GM19240 (cell line): ENCODE data around the gene RLBP1.

Source experiments
- DNase-seq: peaks from one replicate; pipeline ENCODE4 v3.0.0; 2011; ENCODE audit warnings: low spot score; ENCODE audit not compliant: insufficient read length

Gene RLBP1

GRCh38 chr15:89206908-89207331 lies 14.5 kb downstream of the RLBP1 start:
- DNase-seq, result peak; percentile 72

- no peak for DNase-seq
Measured at GRCh38 chr15:89205991-89206585, 15.3 kb downstream of the RLBP1 start.

- DNase-seq, result no peak
Measured at GRCh38 chr15:89203705-89204273, 17.6 kb downstream of the RLBP1 start.

GRCh38 chr15:89201465-89202005 lies 19.8 kb downstream of the RLBP1 start:
- DNase-seq, result no peak

GRCh38 chr15:89200182-89200581 lies 21.2 kb downstream of the RLBP1 start:
- no peak for DNase-seq

- no peak for DNase-seq
Measured at GRCh38 chr15:89199746-89200145, 21.6 kb downstream of the RLBP1 start.

GRCh38 chr15:89198934-89199333 lies 22.4 kb downstream of the RLBP1 start:
- DNase-seq, result no peak

- DNase-seq, result no peak
Measured at GRCh38 chr15:89198196-89198595, 23.2 kb downstream of the RLBP1 start.

GRCh38 chr15:89197503-89197971 lies 23.8 kb downstream of the RLBP1 start:
- DNase-seq, result no peak

- DNase-seq, result no peak
Measured at GRCh38 chr15:89196994-89197393, 24.4 kb downstream of the RLBP1 start.

GRCh38 chr15:89196241-89196640 lies 25.1 kb downstream of the RLBP1 start:
- no peak for DNase-seq

- DNase-seq, result no peak
Measured at GRCh38 chr15:89195836-89196235, 25.5 kb downstream of the RLBP1 start.

- no peak for DNase-seq
Measured at GRCh38 chr15:89194608-89195007, 26.8 kb downstream of the RLBP1 start.

- DNase-seq, result no peak
Measured at GRCh38 chr15:89192766-89193165, 28.6 kb downstream of the RLBP1 start.

GRCh38 chr15:89192136-89192535 lies 29.2 kb downstream of the RLBP1 start:
- DNase-seq, result no peak

- DNase-seq, result no peak
Measured at GRCh38 chr15:89187986-89188514, 33.3 kb downstream of the RLBP1 start.

GRCh38 chr15:89187301-89187985 lies 33.9 kb downstream of the RLBP1 start:
- DNase-seq, result no peak

GRCh38 chr15:89186803-89187202 lies 34.6 kb downstream of the RLBP1 start:
- DNase-seq, result no peak

- DNase-seq, result no peak
Measured at GRCh38 chr15:89184886-89185526, 36.4 kb downstream of the RLBP1 start.

GRCh38 chr15:89184357-89184756 lies 37.0 kb downstream of the RLBP1 start:
- no peak for DNase-seq

GRCh38 chr15:89179966-89180875 lies 41.2 kb downstream of the RLBP1 start:
- DNase-seq, result no peak
